Uterus (tissue), 4 donors: ENCODE measurements around the gene CCL2. TPM values are rescaled to one million over a fixed set of nuclear protein-coding genes. Genes with fewer than 3 reads are reported as not detected.
A peak's percentile ranks its signal among the peaks of the same experiment; 100 is the strongest.

ENCODE experiments used
- DNase-seq, 2 donors: peaks; one replicate each; pipeline ENCODE4 v3.0.0-alpha.2; 2019 to 2020
- H3K27ac ChIP-seq, 2 donors: fragments of 200-600 bp; sonication (generic); 1 replicate in 1 of 2; 2 replicates in 1 of 2; pipeline ENCODE4 v1.5.1; 2016 to 2018
- H3K27me3 ChIP-seq, 2 donors: fragments of 200-600 bp; sonication (generic); one replicate each; pipeline ENCODE4 v1.5.1; 2018 to 2019; ENCODE audit warnings: control low read depth in 1 of 2
- H3K36me3 ChIP-seq, 2 donors: fragments of 200-600 bp; sonication (generic); one replicate each; pipeline ENCODE4 v1.5.1; 2019; ENCODE audit warnings: control low read depth in 1 of 2
- H3K4me1 ChIP-seq, 2 donors: fragments of 200-600 bp; sonication (generic); one replicate each; pipeline ENCODE4 v1.5.1; 2018 to 2019; ENCODE audit warnings: control low read depth in 1 of 2
- H3K4me3 ChIP-seq, 2 donors: fragments of 200-600 bp; sonication (generic); 1 replicate in 1 of 2; 2 replicates in 1 of 2; pipeline ENCODE4 v1.5.1; 2018 to 2019; ENCODE audit warnings: mild to moderate bottlenecking in 1 of 2
- H3K9me3 ChIP-seq, 2 donors: fragments of 200-600 bp; sonication (generic); one replicate each; pipeline ENCODE4 v1.5.1; 2019; ENCODE audit warnings: control low read depth in 1 of 2
- CTCF ChIP-seq, 4 experiments: fragments of 200-600 bp in 2 of 4; fragments of 450-650 bp in 2 of 4; sonication (generic) in 2 of 4; IDR thresholded peaks; one replicate each; pipeline ENCODE4 v1.5.1; 2016 to 2019; ENCODE audit warnings: antibody characterized with exemption in 4 of 4, mild to moderate bottlenecking in 2 of 4, moderate library complexity in 1 of 4
- POLR2A ChIP-seq, 2 donors: fragments of 450-650 bp; IDR thresholded peaks; one replicate each; pipeline ENCODE4 v1.6.1; 2016; ENCODE audit warnings: antibody characterized with exemption in 2 of 2, mild to moderate bottlenecking in 1 of 2, moderate library complexity in 1 of 2
- intact Hi-C: fragments of 100-400 bp; cut with DNase I; formaldehyde crosslinking; loops from one replicate; pipeline ENCODE4 v1.15.1; 2023; ENCODE audit warnings: low total_unique reads
- total RNA-seq, 4 donors: library from RNA; depleted of rRNA in 3 of 4; stranded (reverse); fragments of >200 nt in 3 of 4; gene quantifications; one replicate each; pipeline versions ENCODE4 v1.1.0 to v1.2.4, GENCODE V29; 2014 to 2023
- donor health status: DM: yes; HTN: yes; CAD: no.

The CCL2 gene
- total RNA-seq, 4 donors from 2014 or later: 0.77 to 30.3 (median 8.9) TPM

- TF ChIP-seq CTCF (IDR thresholded peaks at IDR 0.05) (no peak), POLR2A (IDR thresholded peaks at IDR 0.05) (no peak)
- intact Hi-C loops: no loop called here
Observed at GRCh38 chr17:34275881-34276280, 20.8 kb downstream of the CCL2 start.

GRCh38 chr17:34276826-34277225 is 21.7 kb downstream of the CCL2 start:
- intact Hi-C loops: no loop called here
- Histone ChIP-seq H3K27me3 (no peaks in the 10 kb centered on the region), H3K27ac (no peak overlapping the region), H3K4me3 (no peak overlapping the region), H3K4me1 (no peaks in the 10 kb centered on the region), H3K36me3 (no peaks in the 10 kb centered on the region), H3K9me3 (no peaks in the 10 kb centered on the region)
- no peak for DNase-seq
- TF ChIP-seq CTCF (IDR thresholded peaks at IDR 0.05): no peak
- no peak for TF ChIP-seq POLR2A (IDR thresholded peaks at IDR 0.05)

More at GRCh38 chr17:34275881-34276280, 20.8 kb downstream of the CCL2 start:
- Histone ChIP-seq H3K4me3 (no peak overlapping the region), H3K27ac (no peak overlapping the region), H3K36me3 (no peaks in the 10 kb centered on the region), H3K4me1 (no peaks in the 10 kb centered on the region), H3K27me3 (no peaks in the 10 kb centered on the region), H3K9me3 (no peaks in the 10 kb centered on the region)
- DNase-seq: no peak

- intact Hi-C loops: no loop called here
- Histone ChIP-seq H3K4me1 (peaks cover 0 to 3% of the 10 kb centered on the region in 2 donors), H3K4me3 (no peak overlapping the region), H3K9me3 (no peaks in the 10 kb centered on the region), H3K36me3 (no peaks in the 10 kb centered on the region), H3K27me3 (no peaks in the 10 kb centered on the region), H3K27ac (no peak overlapping the region)
- TF ChIP-seq CTCF (IDR thresholded peaks at IDR 0.05) (no peak), POLR2A (IDR thresholded peaks at IDR 0.05) (no peak)
- no peak for DNase-seq
Observed at GRCh38 chr17:34283571-34283970, 28.5 kb downstream of the CCL2 start.

- TF ChIP-seq POLR2A (IDR thresholded peaks at IDR 0.05) (no peak), CTCF (IDR thresholded peaks at IDR 0.05) (no peak)
- Histone ChIP-seq H3K4me1 (peaks cover 0 to 3% of the 10 kb centered on the region in 2 donors), H3K36me3 (no peaks in the 10 kb centered on the region), H3K27me3 (no peaks in the 10 kb centered on the region), H3K27ac (peak within 1 kb of the TSS in 1 of 2 donors; percentile 55), H3K4me3 (no peak within 1 kb of the TSS), H3K9me3 (no peaks in the 10 kb centered on the region)
- intact Hi-C loops: no loop called here
- DNase-seq: peak in 1 of 2 donors; percentile 19
Observed at GRCh38 chr17:34285286-34285792, 30.3 kb downstream of the CCL2 start, which contains the start of gene CCL11. CCL11 (plus strand) TSS chr17:34285742; CDS start chr17:34285809, 67 bp downstream.

GRCh38 chr17:34287875-34288274 is 32.8 kb downstream of the CCL2 start:
- TF ChIP-seq CTCF (IDR thresholded peaks at IDR 0.05): no peak
- no peak for TF ChIP-seq POLR2A (IDR thresholded peaks at IDR 0.05)
- Histone ChIP-seq H3K9me3 (no peaks in the 10 kb centered on the region), H3K4me1 (peaks cover 0 to 3% of the 10 kb centered on the region in 2 donors), H3K27me3 (no peaks in the 10 kb centered on the region), H3K36me3 (no peaks in the 10 kb centered on the region), H3K4me3 (no peak overlapping the region), H3K27ac (no peak overlapping the region)
- DNase-seq: no peak
- intact Hi-C loops: no loop called here
